Upper lobe of left lung (tissue), 6 donors: ENCODE results near the gene GABRB2. TPM values are rescaled to one million over a fixed set of nuclear protein-coding genes. Genes with fewer than 3 reads are reported as not detected.

ENCODE experiments used
- ATAC-seq, 2 donors: fragments of 200-7000 bp; cut with Tn5 transposase; one replicate each; pipeline ENCODE4 v1.9.1; 2022; ENCODE audit warnings: mild to moderate bottlenecking in 2 of 2, moderate library complexity in 2 of 2; ENCODE audit not compliant: low FRiP score in 2 of 2
- DNase-seq, 2 donors: peaks; one replicate each; pipeline ENCODE4 v3.0.0-alpha.2; 2019 to 2020
- H3K27ac ChIP-seq, 4 donors: fragments of 200-600 bp; sonication (generic); one replicate each; pipeline ENCODE4 v1.5.1; 2016 to 2019
- H3K27me3 ChIP-seq, 4 donors: fragments of 200-600 bp; sonication (generic); one replicate each; pipeline ENCODE4 v1.5.1; 2017 to 2019
- H3K36me3 ChIP-seq, 4 donors: fragments of 200-600 bp; sonication (generic); one replicate each; pipeline ENCODE4 v1.5.1; 2016 to 2019
- H3K4me1 ChIP-seq, 4 donors: fragments of 200-600 bp; sonication (generic); one replicate each; pipeline ENCODE4 v1.5.1; 2018 to 2019
- H3K4me3 ChIP-seq, 4 donors: fragments of 200-600 bp; sonication (generic); one replicate each; pipeline ENCODE4 v1.5.1; 2017 to 2019; ENCODE audit warnings: mild to moderate bottlenecking in 2 of 4, moderate library complexity in 1 of 4
- H3K9me3 ChIP-seq, 4 donors: fragments of 200-600 bp; sonication (generic); one replicate each; pipeline ENCODE4 v1.5.1; 2018 to 2019
- CTCF ChIP-seq, 6 experiments: fragments of 450-650 bp in 4 of 6; fragments of 200-600 bp in 2 of 6; sonication (generic) in 2 of 6; IDR thresholded peaks; one replicate each; pipeline ENCODE4 v1.5.1; 2016 to 2019; ENCODE audit warnings: antibody characterized with exemption in 6 of 6
- EP300 ChIP-seq, 4 donors: sonication (generic); formaldehyde crosslinking; IDR thresholded peaks; one replicate each; pipeline ENCODE4 v1.5.1; 2017; ENCODE audit warnings: antibody characterized with exemption in 4 of 4, control low read depth in 2 of 4
- POLR2A ChIP-seq, 4 donors: fragments of 450-650 bp; IDR thresholded peaks; one replicate each; pipeline ENCODE4 v1.5.1; 2016 to 2017; ENCODE audit warnings: antibody characterized with exemption in 4 of 4, mild to moderate bottlenecking in 2 of 4
- POLR2AphosphoS5 ChIP-seq, 2 donors: sonication (generic); formaldehyde crosslinking; IDR thresholded peaks; one replicate each; pipeline ENCODE4 v1.5.1; 2017; ENCODE audit warnings: antibody characterized with exemption in 2 of 2
- WGBS, 2 donors: methylation state at CpG; one replicate each; pipeline ENCODE4 v1.1.5; 2017 to 2018; 5-methylcytosine and 5-hydroxymethylcytosine counted together
- total RNA-seq, 6 donors: library from RNA; depleted of rRNA in 4 of 6; stranded (reverse); fragments of >200 nt in 4 of 6; gene quantifications; one replicate each; pipeline versions ENCODE4 v1.1.0 to v1.2.1, GENCODE V29; 2016 to 2021
- donor health status: DM: no; HTN: no; CAD: no; lungs with moderate emphysema.
- donor health status: DM: no; HTN: yes; CAD: no; lungs with severe emphysema.

Gene GABRB2
- total RNA-seq, 6 donors from 2014 or later, result 0.39 to 1.5 (median 0.63) TPM; not detected in 1

GRCh38 chr5:161283296-161283695 is 263.2 kb downstream of the GABRB2 start:
- Histone ChIP-seq H3K27me3 (no peaks in the 10 kb centered on the region), H3K9me3 (no peaks in the 10 kb centered on the region), H3K4me1 (no peaks in the 10 kb centered on the region), H3K36me3 (no peaks in the 10 kb centered on the region), H3K27ac (no peak overlapping the region), H3K4me3 (no peak overlapping the region)
- no peak for DNase-seq
- TF ChIP-seq POLR2AphosphoS5 (IDR thresholded peaks at IDR 0.05) (no peak), CTCF (IDR thresholded peaks at IDR 0.05) (no peak), EP300 (IDR thresholded peaks at IDR 0.05) (no peak), POLR2A (IDR thresholded peaks at IDR 0.05) (no peak)
- no peak for ATAC-seq
- WGBS, 2 donors, result 35 to 58% methylated on average over 1 of the region's 1 CpG

GRCh38 chr5:161278739-161279660 is 267.5 kb downstream of the GABRB2 start:
- 84 to 86% methylated on average over 4 of the region's 4 CpGs for WGBS, 2 donors
- H3K4me1 ChIP-seq, result no peaks in the 10 kb centered on the region
- no peaks in the 10 kb centered on the region for H3K9me3 ChIP-seq
- no peak for TF ChIP-seq POLR2AphosphoS5 (IDR thresholded peaks at IDR 0.05)
- ATAC-seq, result no peak
- no peaks in the 10 kb centered on the region for H3K27me3 ChIP-seq
- H3K36me3 ChIP-seq, result no peaks in the 10 kb centered on the region
- no peak overlapping the region for H3K27ac ChIP-seq
- no peak for DNase-seq
- H3K4me3 ChIP-seq, result no peak overlapping the region

GRCh38 chr5:161277011-161277410 is 269.5 kb downstream of the GABRB2 start:
- Histone ChIP-seq H3K27ac (no peak overlapping the region), H3K4me1 (no peaks in the 10 kb centered on the region), H3K36me3 (no peaks in the 10 kb centered on the region), H3K9me3 (no peaks in the 10 kb centered on the region), H3K27me3 (no peaks in the 10 kb centered on the region), H3K4me3 (no peak overlapping the region)
- 70 to 71% methylated on average over 1 of the region's 1 CpG for WGBS, 2 donors
- ATAC-seq (no peak), DNase-seq (no peak)
- TF ChIP-seq POLR2A (IDR thresholded peaks at IDR 0.05) (no peak), POLR2AphosphoS5 (IDR thresholded peaks at IDR 0.05) (no peak), CTCF (IDR thresholded peaks at IDR 0.05) (no peak), EP300 (IDR thresholded peaks at IDR 0.05) (no peak)

- ATAC-seq (no peak), DNase-seq (no peak)
- Histone ChIP-seq H3K27me3 (no peaks in the 10 kb centered on the region), H3K4me3 (no peak overlapping the region), H3K36me3 (no peaks in the 10 kb centered on the region), H3K27ac (no peak overlapping the region), H3K9me3 (no peaks in the 10 kb centered on the region), H3K4me1 (no peaks in the 10 kb centered on the region)
- WGBS, 2 donors, result 80 to 92% methylated on average over 2 of the region's 2 CpGs
- TF ChIP-seq CTCF (IDR thresholded peaks at IDR 0.05) (no peak), POLR2AphosphoS5 (IDR thresholded peaks at IDR 0.05) (no peak), EP300 (IDR thresholded peaks at IDR 0.05) (no peak), POLR2A (IDR thresholded peaks at IDR 0.05) (no peak)
Observed at GRCh38 chr5:161274951-161275350, 271.6 kb downstream of the GABRB2 start.

- DNase-seq (no peak), ATAC-seq (no peak)
- Histone ChIP-seq H3K27me3 (no peaks in the 10 kb centered on the region), H3K4me3 (no peak overlapping the region), H3K36me3 (no peaks in the 10 kb centered on the region), H3K9me3 (no peaks in the 10 kb centered on the region), H3K4me1 (no peaks in the 10 kb centered on the region), H3K27ac (no peak overlapping the region)
- TF ChIP-seq POLR2A (IDR thresholded peaks at IDR 0.05) (no peak), POLR2AphosphoS5 (IDR thresholded peaks at IDR 0.05) (no peak), CTCF (IDR thresholded peaks at IDR 0.05) (no peak), EP300 (IDR thresholded peaks at IDR 0.05) (no peak)
Observed at GRCh38 chr5:161273410-161273809, 273.1 kb downstream of the GABRB2 start.
